ENCODE results near the gene OR2H2. TPM values are rescaled to one million over a fixed set of nuclear protein-coding genes. Genes with fewer than 3 reads are reported as not detected.

OR2H2 gene
- total and polyA plus RNA-seq, 4 donors: not detected

- H3K4me3 ChIP-seq (ENCODE audit: low read depth in 1 of 3, low read length in 3 of 3): no peak overlapping the region
- 73% methylated on average over 5 of the region's 5 CpGs for WGBS
These were observed 16.9 kb upstream of the OR2H2 start for GRCh38 chr6:29567991-29568390.

More at GRCh38 chr6:29567991-29568390, 16.9 kb upstream of the OR2H2 start:
- Histone ChIP-seq H3K9ac (ENCODE audit: low read depth in 1 of 2, low read length in 2 of 2) (no peak overlapping the region), H3K4me1 (ENCODE audit: control insufficient read depth in 4 of 4, insufficient read depth in 4 of 4, low read length in 3 of 4) (no peaks in the 10 kb centered on the region), H3K27ac (ENCODE audit: low read depth in 1 of 2, low read length in 2 of 2) (no peak overlapping the region), H3K9me3 (ENCODE audit: control insufficient read depth in 4 of 4, low read length in 3 of 4) (no peaks in the 10 kb centered on the region), H3K27me3 (ENCODE audit: control insufficient read depth in 4 of 4, insufficient read depth in 4 of 4, low read length in 3 of 4) (peaks cover 0 to 8% (median 0%) of the 10 kb centered on the region in 4 donors), H3K36me3 (ENCODE audit: control insufficient read depth in 4 of 4, insufficient read depth in 3 of 4, low read depth in 1 of 4, low read length in 3 of 4) (no peaks in the 10 kb centered on the region)
- DNase-seq (ENCODE audit: low spot score): no peak
- TF ChIP-seq MAX (IDR thresholded peaks at IDR 0.05) (no peak), YY1 (IDR thresholded peaks at IDR 0.05) (no peak), CTCF (IDR thresholded peaks at IDR 0.05; ENCODE audit: low read depth, low read length, missing input control) (no peak), HNF4G (IDR thresholded peaks at IDR 0.05) (no peak), ZBTB33 (IDR thresholded peaks at IDR 0.05) (no peak), ATF3 (IDR thresholded peaks at IDR 0.05) (no peak), NR2F2 (IDR thresholded peaks at IDR 0.05) (no peak), EGR1 (IDR thresholded peaks at IDR 0.05; ENCODE audit: low read depth in 2 of 2) (no peak), SP1 (IDR thresholded peaks at IDR 0.05) (no peak), RXRA (IDR thresholded peaks at IDR 0.05) (no peak), JUND (IDR thresholded peaks at IDR 0.05) (no peak), TAF1 (conservative IDR thresholded peaks at IDR 0.05) (no peak), HNF4A (conservative IDR thresholded peaks at IDR 0.05) (no peak), FOXA2 (IDR thresholded peaks at IDR 0.05) (no peak), REST (IDR thresholded peaks at IDR 0.05) (no peak), FOXA1 (IDR thresholded peaks at IDR 0.05) (no peak)

Measured in liver (tissue), 9 donors.